IMR-90 (cell line): Measurements from ENCODE around the gene UBA3. TPM values are rescaled to one million over a fixed set of nuclear protein-coding genes. Genes with fewer than 3 reads are reported as not detected.

Experiments
- polyA plus RNA-seq, 3 experiments: library from polyadenylated mRNA; depleted of rRNA; stranded (reverse); fragments of >200 nt; gene quantifications; 2 replicates each; pipeline ENCODE4 v1.2.3, GENCODE V29; 2012; ENCODE audit warnings: low replicate concordance in 1 of 3
- total RNA-seq: library from RNA; depleted of rRNA; stranded (reverse); fragments of >200 nt; gene quantifications from 2 replicates; pipeline ENCODE4 v1.2.3, GENCODE V29; 2012
- TF ChIP-seq, protein P1 (sequence below): conservative IDR thresholded peaks from 2 replicates; pipeline ENCODE4 v1.5.1; 2012; ENCODE audit warnings: mild to moderate bottlenecking, low read depth, low read length, improper control_type of control experiment

UBA3 gene
- total and polyA plus RNA-seq, 2 of the 4 experiments (the other 2 are of a cell fraction), result 51.8 to 64.3 TPM

DNA sequence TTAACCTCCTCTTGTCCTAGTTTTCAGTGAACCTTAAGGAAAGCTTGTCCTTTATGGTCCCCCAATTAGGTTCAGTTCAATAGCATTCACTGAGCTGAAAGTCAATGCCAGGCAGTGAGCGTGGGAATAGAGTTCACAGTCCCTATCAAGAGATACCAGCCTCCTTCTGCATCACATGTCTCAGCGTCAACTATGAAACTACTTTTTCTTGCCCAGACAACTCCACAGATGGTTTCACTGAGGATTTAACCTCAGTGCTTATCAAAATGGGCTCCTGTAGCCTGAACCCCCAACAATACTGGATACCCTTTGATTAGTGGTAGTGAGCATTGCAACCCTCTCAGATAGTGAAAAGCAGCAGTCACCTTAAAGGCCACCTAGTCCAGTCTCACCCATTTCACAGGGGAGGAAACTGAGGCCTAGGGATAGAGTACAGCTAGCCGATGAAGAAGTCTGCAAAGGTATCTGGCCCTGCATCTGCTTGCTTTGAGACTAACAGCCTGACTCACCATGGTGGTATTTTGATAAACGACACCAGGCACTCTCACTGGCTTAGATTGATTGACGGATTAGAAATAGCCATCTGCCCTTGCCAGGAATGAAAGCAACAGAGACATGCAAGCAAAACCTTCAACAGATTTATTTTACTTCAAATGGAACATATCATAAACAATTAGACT lies 1.6 kb upstream of the UBA3 start (continued):
- TF ChIP-seq, protein P1, sequence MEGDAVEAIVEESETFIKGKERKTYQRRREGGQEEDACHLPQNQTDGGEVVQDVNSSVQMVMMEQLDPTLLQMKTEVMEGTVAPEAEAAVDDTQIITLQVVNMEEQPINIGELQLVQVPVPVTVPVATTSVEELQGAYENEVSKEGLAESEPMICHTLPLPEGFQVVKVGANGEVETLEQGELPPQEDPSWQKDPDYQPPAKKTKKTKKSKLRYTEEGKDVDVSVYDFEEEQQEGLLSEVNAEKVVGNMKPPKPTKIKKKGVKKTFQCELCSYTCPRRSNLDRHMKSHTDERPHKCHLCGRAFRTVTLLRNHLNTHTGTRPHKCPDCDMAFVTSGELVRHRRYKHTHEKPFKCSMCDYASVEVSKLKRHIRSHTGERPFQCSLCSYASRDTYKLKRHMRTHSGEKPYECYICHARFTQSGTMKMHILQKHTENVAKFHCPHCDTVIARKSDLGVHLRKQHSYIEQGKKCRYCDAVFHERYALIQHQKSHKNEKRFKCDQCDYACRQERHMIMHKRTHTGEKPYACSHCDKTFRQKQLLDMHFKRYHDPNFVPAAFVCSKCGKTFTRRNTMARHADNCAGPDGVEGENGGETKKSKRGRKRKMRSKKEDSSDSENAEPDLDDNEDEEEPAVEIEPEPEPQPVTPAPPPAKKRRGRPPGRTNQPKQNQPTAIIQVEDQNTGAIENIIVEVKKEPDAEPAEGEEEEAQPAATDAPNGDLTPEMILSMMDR, result no peak
